Measurements from ENCODE around the gene TRIM67. TPM values are rescaled to one million over a fixed set of nuclear protein-coding genes. Genes with fewer than 3 reads are reported as not detected.

Gene TRIM67
- total RNA-seq, 1 experiment from 2014 or later = not detected

GRCh38 chr1:231236938-231237337, 75.1 kb downstream of the TRIM67 start (continued):
- TF ChIP-seq EMX1 (CRISPR knock-in tag; IDR thresholded peaks at IDR 0.05) (no peak), ZNF263 (CRISPR knock-in tag; IDR thresholded peaks at IDR 0.05; ENCODE audit: low read depth) (no peak), ARID4B (CRISPR knock-in tag; IDR thresholded peaks at IDR 0.05; ENCODE audit: borderline replicate concordance) (no peak), ZNF121 (CRISPR knock-in tag; IDR thresholded peaks at IDR 0.05) (no peak)

GRCh38 chr1:231238298-231238697, 76.4 kb downstream of the TRIM67 start:
- DNase-seq (ENCODE audit: low spot score) (no peak), ATAC-seq (no peak)
- TF ChIP-seq ZNF425 (CRISPR knock-in tag; conservative IDR thresholded peaks at IDR 0.05) (no peak), ZNF416 (CRISPR knock-in tag; IDR thresholded peaks at IDR 0.05) (no peak), GABPB1 (CRISPR knock-in tag; IDR thresholded peaks at IDR 0.05) (no peak), FOXP1 (CRISPR knock-in tag; IDR thresholded peaks at IDR 0.05; ENCODE audit: borderline replicate concordance) (no peak), MYBL2 (CRISPR knock-in tag; IDR thresholded peaks at IDR 0.05) (no peak), RORB (CRISPR knock-in tag; IDR thresholded peaks at IDR 0.05) (no peak), ZNF219 (CRISPR knock-in tag; IDR thresholded peaks at IDR 0.05; ENCODE audit: borderline replicate concordance) (no peak), STAT6 (CRISPR knock-in tag; conservative IDR thresholded peaks at IDR 0.05; ENCODE audit: low read depth) (no peak), SP1 (CRISPR knock-in tag; conservative IDR thresholded peaks at IDR 0.05) (no peak), SMAD3 (CRISPR knock-in tag; IDR thresholded peaks at IDR 0.05; ENCODE audit: borderline replicate concordance) (no peak), GTF2I (CRISPR knock-in tag; conservative IDR thresholded peaks at IDR 0.05) (no peak), CREB1 (CRISPR knock-in tag; IDR thresholded peaks at IDR 0.05) (no peak), MAX (CRISPR knock-in tag; IDR thresholded peaks at IDR 0.05) (no peak), SOX15 (CRISPR knock-in tag; IDR thresholded peaks at IDR 0.05) (no peak), AFF4 (CRISPR knock-in tag; IDR thresholded peaks at IDR 0.05; ENCODE audit: borderline replicate concordance) (no peak)
- Mint-ChIP-seq H3K36me3 (peaks cover 9% of the 10 kb centered on the region), H3K4me1 (peaks cover 15% of the 10 kb centered on the region), H3K27ac (no peak overlapping the region), H3K4me3 (no peak overlapping the region), H3K9me3 (no peaks in the 10 kb centered on the region), H3K27me3 (ENCODE audit: low read depth) (no peaks in the 10 kb centered on the region)
- CTCF ChIA-PET = no interaction called here
- POLR2A ChIA-PET = no interaction called here
